Raji (cell line): ENCODE measurements around the gene DAAM1.

Experiments used
- POLR2A ChIP-seq: IDR thresholded peaks from 2 replicates; pipeline ENCODE4 v1.6.1; 2011; ENCODE audit warnings: low read depth, low read length, control low read depth; ENCODE audit not compliant: insufficient read depth

The DAAM1 gene

GRCh38 chr14:59376686-59377085 is 188.2 kb downstream of the DAAM1 start:
- no peak for TF ChIP-seq POLR2A

DNA sequence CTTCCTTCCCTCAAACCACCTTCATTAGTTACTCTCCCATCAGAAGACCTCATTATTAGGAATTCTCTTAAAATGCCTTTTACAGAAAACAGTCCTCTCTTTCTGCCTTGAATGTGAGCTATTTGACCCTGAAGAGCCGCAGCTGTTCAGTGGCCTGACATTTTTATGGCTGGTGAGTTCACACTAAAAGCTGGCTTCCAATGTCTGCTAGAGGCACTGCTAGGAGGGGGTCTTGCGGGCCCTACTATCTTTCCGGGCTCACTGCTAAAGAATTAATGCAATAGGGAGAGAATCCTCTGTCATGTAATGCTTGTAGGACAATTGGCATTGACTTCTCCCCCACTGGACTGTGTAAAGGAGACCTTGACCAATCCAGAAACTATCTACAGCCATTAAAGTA is 189.0 kb downstream of the DAAM1 start:
- TF ChIP-seq POLR2A: no peak

GRCh38 chr14:59377991-59378601 is 189.6 kb downstream of the DAAM1 start:
- TF ChIP-seq POLR2A: no peak

- no peak for TF ChIP-seq POLR2A
These were observed 201.5 kb downstream of the DAAM1 start for GRCh38 chr14:59389936-59390335.

GRCh38 chr14:59391388-59391787 is 202.9 kb downstream of the DAAM1 start:
- no peak for TF ChIP-seq POLR2A

- TF ChIP-seq POLR2A: no peak
These were observed 205.8 kb downstream of the DAAM1 start for GRCh38 chr14:59394268-59394667.

DNA sequence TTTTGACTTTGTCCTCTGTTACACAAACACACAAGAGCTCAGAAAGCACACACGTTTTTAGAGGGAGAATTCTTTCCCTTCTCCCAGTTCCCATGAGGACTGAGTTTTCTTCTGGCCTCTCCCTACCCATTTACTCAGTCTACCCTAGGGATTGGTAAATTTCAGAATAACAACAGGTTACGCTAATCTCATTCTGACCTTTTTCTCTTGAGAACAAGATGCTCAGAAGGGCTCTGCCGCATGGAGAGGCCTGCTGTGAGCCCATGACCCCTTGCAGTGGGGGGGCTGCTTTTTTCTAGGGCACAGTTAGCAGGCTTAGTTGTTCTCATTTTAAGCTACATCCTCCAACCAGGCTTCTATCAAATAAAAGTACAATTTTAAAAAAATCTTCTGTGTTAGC is 207.2 kb downstream of the DAAM1 start:
- TF ChIP-seq POLR2A: no peak

DNA sequence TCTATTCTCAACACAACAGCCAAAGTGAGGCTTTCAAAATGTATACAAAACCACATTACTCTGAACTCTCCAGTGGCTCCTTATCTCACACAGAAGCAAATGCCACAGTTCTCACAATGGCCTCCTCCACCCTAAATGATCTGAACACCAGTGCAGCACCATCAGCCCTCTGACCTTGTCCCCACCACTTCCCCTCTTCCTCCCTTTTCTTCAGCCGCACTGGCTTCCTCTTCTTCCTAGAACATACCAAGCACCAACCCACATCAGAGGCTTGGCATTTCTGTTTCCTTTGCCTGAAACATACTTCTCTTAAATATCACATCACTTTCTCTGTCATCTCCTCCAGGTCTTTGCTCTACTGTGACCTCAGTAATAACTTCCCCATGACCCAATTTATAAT is 210.4 kb downstream of the DAAM1 start:
- TF ChIP-seq POLR2A: no peak

DNA sequence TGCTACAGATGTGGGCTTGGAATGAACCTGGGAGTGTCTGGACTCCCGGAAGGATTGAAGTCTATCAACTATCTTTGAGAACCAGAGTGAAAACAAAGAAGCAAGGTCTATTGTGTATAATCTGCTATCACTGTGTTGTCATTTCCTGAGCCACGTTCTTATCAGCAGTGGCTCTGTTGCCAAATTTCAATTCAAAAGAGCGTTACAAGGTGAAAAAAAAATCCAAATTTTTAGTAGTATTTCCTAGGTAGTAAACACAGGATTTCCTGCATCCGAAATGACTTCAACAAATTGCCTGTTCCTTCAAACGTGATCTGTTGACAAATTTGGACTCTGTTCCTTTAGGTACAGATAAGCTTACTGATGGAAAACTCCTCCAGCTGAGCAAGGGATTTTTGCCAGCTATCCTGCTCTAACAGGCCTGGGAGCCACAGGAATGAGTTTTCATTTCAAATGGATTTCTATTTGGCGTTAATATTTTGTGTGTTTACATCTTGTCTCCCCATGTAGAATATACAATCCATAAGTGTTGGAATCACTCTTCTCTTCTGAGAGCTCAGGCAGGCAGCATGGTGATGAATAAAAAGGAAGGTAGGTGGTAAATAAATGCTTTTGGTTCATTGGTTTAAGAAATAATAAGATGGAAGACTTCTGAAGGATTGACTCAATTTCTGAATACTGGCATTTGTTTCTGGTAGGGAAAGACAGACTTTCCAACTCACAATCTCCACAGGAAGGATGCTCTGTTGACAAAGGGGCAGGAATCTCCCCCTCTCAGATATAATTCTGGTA is 218.2 kb downstream of the DAAM1 start:
- no peak for TF ChIP-seq POLR2A

DNA sequence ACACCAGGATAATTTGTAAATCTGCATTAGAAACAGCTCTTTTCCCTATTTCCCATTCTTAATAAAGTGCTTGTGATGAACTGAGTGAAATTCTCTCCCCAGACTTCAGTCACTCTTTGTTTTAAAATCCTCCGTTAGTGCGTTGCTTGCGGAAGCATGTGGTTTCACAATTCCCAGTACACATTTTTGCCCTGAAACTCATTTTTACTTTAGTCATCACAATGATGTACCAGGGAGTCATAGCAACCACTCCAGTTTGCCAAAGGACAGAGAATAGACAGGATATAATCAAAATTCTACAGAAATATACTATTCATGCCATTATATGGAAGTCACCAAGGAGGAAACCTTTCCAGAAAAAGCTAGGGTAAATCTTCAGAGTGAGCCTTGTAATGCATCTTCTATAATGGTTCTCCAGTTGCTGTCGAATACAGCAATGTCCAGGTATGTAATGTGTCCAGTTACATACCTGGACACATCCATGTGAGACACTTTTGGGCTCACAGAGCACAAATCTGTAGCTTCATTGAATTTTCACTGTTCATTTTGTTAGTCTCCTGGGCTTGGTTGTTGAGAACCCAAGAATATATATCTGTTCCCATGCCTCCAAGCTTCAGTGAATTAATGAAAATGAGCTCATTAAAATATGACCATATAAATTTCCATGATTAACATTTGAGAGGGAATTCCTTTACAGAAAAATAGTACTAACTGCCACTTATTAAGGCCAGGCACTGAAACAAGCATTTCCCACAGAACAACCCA is 219.0 kb downstream of the DAAM1 start:
- TF ChIP-seq POLR2A: no peak

- TF ChIP-seq POLR2A: no peak
These were observed 227.6 kb downstream of the DAAM1 start for GRCh38 chr14:59415836-59416602.

DNA sequence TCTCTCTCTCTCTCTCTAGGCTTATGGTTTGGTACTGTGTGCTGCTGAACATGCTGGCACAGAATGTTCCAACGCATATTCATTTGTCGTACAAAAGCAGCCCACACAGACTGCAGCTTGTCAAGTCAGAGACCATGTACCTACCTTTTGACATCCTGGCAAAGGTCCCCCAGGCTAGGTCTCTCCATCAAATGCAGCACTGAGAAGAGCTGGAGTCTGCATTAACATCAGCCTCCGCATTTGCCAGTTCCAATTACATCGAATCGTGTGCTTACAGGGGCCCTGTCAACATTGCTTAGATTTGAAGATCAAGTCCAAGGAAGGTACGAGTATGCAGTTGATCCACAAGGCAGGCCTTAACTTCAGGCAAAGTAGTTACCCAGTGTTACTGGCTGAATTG is 228.8 kb downstream of the DAAM1 start:
- TF ChIP-seq POLR2A: no peak

GRCh38 chr14:59419303-59419702 is 230.8 kb downstream of the DAAM1 start:
- no peak for TF ChIP-seq POLR2A
